IPS-18a (cell line): ENCODE results near the gene TEX51.

ENCODE experiments used
- H3K27ac ChIP-seq: one replicate; pipeline ENCODE4 v1.5.1; 2013; ENCODE audit warnings: low read length
- H3K27me3 ChIP-seq: one replicate; pipeline ENCODE4 v1.6.1; 2013; ENCODE audit warnings: mild to moderate bottlenecking, low read length; ENCODE audit not compliant: control insufficient read depth, insufficient read depth
- H3K36me3 ChIP-seq: one replicate; pipeline ENCODE4 v1.6.1; 2013; ENCODE audit warnings: low read depth, low read length; ENCODE audit not compliant: control insufficient read depth
- H3K4me1 ChIP-seq: one replicate; pipeline ENCODE4 v1.6.1; 2013; ENCODE audit warnings: low read depth, low read length; ENCODE audit not compliant: control insufficient read depth
- H3K4me3 ChIP-seq: one replicate; pipeline ENCODE4 v1.5.1; 2013; ENCODE audit warnings: low read length
- H3K9ac ChIP-seq: one replicate; pipeline ENCODE4 v1.6.1; 2013; ENCODE audit warnings: mild to moderate bottlenecking, low read length, moderate library complexity
- H3K9me3 ChIP-seq: one replicate; pipeline ENCODE4 v1.6.1; 2013; ENCODE audit warnings: low read depth, low read length; ENCODE audit not compliant: control insufficient read depth

The TEX51 gene

DNA sequence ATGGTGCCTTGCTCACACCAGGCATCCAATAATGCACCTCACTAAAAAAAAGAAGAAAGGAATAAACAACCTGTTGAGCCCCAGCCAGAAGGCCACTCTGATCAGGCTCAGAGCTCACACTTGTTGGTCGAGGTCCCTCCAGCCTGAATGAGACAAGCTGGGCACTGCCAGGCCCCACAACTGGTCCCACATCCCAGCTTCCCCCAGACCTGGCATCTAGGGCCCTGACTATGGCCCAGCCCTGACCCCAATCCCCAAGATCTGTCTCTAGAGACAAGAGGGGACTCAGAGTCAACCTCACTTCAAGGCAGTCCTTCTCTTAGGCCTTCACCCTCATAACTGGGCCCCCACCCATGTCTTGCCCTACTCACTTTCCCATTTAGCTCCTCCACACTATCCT, 22.4 kb downstream of the TEX51 start:
- H3K4me3 ChIP-seq = no peak overlapping the region

DNA sequence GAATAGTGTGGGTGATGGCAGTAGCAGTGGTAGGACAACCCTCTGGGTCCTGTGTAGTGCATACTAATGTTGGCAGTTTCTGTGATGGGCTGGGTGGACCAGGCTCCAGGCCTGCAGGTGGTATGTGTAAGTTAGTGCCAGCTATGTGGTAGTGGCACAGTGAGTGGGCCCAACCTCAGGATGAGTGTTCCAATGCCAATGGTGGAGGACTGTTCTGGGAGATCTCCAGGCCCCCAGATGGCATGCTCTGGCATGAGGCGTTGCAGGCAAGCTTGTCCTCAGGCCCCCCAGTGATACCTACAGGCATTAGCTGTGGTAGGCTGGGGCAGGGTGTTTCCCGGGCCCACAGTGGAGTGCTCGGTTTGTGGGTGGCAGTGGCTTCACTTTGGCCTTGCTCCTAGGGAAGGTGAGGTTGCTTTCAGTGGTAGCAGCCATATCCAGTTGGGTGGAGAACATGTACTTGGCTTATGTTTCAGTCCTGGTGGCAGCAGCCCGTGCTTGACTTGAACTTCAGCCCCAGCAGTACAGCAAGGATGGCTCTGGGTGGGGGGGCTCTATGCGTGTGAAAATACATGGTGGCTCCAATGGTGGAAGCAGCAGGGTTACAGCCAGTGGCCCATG, 32.4 kb downstream of the TEX51 start:
- no peak overlapping the region for H3K27ac ChIP-seq
- H3K9ac ChIP-seq = no peak overlapping the region
- H3K27me3 ChIP-seq = no peaks in the 10 kb centered on the region
- H3K4me3 ChIP-seq = no peak overlapping the region
- H3K36me3 ChIP-seq = no peaks in the 10 kb centered on the region
- H3K9me3 ChIP-seq = no peaks in the 10 kb centered on the region
- H3K4me1 ChIP-seq = no peaks in the 10 kb centered on the region

More for the DNA sequence above, 22.4 kb downstream of the TEX51 start:
- H3K36me3 ChIP-seq = no peaks in the 10 kb centered on the region
- no peaks in the 10 kb centered on the region for H3K27me3 ChIP-seq
- no peak overlapping the region for H3K27ac ChIP-seq
- H3K9me3 ChIP-seq = no peaks in the 10 kb centered on the region
- H3K4me1 ChIP-seq = no peaks in the 10 kb centered on the region
- no peak overlapping the region for H3K9ac ChIP-seq

DNA sequence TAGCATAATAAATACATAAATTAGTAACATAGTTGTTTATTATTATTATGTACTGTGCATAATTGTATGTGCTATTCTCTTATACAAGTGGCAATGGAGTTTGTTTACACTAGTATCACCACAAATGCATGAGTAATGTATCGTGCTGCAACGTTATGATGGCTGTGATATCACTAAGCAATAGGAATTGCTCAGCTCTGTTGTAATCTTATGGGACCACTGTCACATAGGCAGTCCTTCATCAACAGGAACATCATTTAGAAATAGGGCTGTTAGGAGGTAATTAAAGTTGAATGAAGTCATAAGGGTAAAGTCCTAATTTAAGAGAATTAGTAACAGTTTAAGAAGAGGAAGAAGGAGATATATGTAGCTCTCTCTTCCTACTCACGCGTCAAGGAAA, 33.8 kb downstream of the TEX51 start:
- Histone ChIP-seq H3K9me3 (no peaks in the 10 kb centered on the region), H3K4me1 (no peaks in the 10 kb centered on the region), H3K4me3 (no peak overlapping the region), H3K9ac (no peak overlapping the region), H3K27me3 (no peaks in the 10 kb centered on the region), H3K36me3 (no peaks in the 10 kb centered on the region), H3K27ac (no peak overlapping the region)

DNA sequence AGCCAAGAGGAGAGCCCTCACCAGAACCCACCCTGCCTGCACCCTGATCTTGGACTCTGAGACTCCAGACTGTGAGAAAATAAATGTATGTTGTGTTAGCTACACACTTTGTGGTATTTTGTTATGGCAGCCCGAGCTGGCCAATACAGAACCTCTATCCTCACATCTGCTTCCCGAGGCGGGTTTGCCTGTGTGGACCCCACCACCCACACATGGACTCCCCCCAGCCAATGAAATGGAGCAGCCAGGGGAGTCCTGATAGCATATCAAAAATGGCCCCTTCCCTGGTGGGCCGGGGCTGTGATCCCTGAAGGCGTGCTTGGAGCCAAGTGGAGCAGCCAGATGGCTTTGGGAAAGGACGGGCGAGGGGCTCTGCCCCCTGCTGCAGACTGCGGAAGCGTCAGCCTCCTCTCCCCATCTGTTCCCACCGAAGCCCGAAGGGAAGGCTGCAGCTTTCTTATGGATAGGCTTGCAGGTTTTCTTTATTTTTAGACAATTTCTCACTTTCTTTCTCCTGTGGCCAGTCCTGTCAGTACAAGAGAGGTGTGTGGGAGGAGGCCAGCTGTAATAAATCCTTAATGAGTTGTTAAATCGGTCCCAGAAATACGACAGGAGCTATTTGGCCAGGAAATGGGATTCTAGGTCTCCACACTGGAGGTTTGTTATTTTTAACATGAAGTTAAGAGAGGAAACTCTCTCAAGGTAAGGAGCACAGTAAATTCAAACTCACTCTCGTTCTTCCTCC, 34.4 kb downstream of the TEX51 start:
- Histone ChIP-seq H3K27me3 (no peaks in the 10 kb centered on the region), H3K9ac (no peak overlapping the region), H3K36me3 (no peaks in the 10 kb centered on the region), H3K4me3 (no peak overlapping the region), H3K27ac (no peak overlapping the region), H3K9me3 (no peaks in the 10 kb centered on the region), H3K4me1 (no peaks in the 10 kb centered on the region)

DNA sequence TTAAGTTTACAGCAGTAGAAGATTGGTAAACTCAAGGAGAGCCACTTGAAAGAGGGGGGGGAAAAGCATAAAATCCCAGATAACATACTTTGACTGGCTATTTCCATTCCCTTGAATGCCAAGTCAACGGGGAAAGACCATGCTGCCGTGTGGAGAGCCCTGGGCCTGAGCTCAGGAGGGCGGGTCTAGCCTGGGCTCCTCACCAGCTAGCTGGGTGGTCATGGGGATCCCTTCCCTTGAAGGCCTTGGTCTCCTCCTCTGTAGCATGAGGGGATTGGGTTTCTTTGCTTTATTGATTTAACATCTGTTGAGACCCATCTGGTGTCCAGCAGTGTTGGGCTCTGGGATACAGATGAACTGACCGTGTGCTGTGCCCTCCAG, 35.0 kb downstream of the TEX51 start:
- Histone ChIP-seq H3K27ac (no peak overlapping the region), H3K27me3 (no peaks in the 10 kb centered on the region), H3K9ac (no peak overlapping the region), H3K9me3 (no peaks in the 10 kb centered on the region), H3K4me1 (no peaks in the 10 kb centered on the region), H3K36me3 (no peaks in the 10 kb centered on the region), H3K4me3 (no peak overlapping the region)

DNA sequence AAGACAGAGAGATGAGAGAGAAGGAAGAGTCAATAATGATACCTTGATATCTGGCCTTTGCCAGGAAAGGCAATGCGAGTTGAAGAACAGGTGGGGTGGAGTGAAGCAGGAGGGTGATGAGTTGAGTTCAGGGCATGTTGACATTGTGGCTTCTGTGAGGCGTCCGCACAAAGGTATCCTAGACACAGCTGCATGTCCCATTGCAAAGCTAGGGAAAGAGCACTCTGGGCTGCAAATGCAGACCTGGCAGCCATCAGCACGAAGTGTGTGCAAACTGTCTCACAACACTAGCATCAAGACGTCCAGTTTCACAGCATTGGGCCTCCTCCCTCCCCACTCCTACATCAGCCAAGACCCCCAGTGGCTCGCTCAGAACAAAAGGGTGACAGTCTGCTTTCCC, 36.1 kb downstream of the TEX51 start:
- Histone ChIP-seq H3K9ac (no peak overlapping the region), H3K4me1 (no peaks in the 10 kb centered on the region), H3K27ac (no peak overlapping the region), H3K4me3 (no peak overlapping the region), H3K27me3 (peaks cover 2% of the 10 kb centered on the region), H3K36me3 (no peaks in the 10 kb centered on the region), H3K9me3 (no peaks in the 10 kb centered on the region)

DNA sequence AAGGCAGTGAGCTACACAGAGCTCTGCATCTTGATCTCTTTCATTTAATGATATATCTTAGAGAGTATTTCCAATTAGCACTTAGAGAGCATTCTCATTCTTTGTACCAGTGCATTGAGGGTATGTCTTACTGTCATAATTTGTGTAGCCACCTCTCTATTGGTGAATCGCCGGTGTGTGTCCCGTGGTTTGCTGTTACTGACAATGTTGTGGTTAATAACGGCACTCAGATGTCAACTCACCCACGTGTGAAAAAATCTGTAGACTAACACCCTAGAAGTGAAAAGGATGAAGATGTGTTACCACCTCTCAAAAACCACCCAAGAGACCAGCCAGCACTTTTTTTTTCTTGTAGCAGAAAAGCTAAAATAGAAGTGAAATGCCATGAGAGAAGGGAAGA, 37.1 kb downstream of the TEX51 start:
- Histone ChIP-seq H3K9me3 (peaks cover 3% of the 10 kb centered on the region), H3K27me3 (peaks cover 8% of the 10 kb centered on the region), H3K4me1 (no peaks in the 10 kb centered on the region), H3K36me3 (no peaks in the 10 kb centered on the region), H3K27ac (no peak overlapping the region), H3K4me3 (no peak overlapping the region), H3K9ac (no peak overlapping the region)

DNA sequence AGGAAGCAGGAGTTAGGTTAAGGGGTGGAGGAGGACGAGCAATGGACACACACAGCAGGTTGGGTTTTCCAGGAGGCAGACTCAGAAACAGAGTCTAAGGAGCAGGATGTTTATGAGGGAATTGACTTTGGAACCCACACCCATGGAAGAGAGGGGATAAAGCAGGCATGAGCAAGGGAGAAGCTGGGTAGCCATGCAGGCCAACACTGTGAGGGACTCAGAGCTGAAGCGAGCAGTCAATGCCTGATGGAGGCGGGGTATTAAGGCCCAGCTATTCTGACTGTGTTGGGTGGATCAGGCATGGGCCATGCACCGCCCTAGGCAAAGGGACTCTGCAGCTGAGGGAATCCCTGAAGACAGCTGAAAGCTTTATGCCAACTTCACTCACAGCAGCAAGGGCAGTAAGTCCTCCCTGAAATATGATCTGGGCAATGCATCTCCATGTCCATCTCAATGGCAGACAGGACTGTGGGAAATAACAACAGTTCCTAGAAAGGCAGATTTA, 37.6 kb downstream of the TEX51 start:
- peaks cover 3% of the 10 kb centered on the region for H3K9me3 ChIP-seq
- H3K4me3 ChIP-seq = no peak overlapping the region
- no peaks in the 10 kb centered on the region for H3K4me1 ChIP-seq
- H3K36me3 ChIP-seq = no peaks in the 10 kb centered on the region
- no peak overlapping the region for H3K27ac ChIP-seq
- H3K9ac ChIP-seq = no peak overlapping the region
- peaks cover 13% of the 10 kb centered on the region for H3K27me3 ChIP-seq

DNA sequence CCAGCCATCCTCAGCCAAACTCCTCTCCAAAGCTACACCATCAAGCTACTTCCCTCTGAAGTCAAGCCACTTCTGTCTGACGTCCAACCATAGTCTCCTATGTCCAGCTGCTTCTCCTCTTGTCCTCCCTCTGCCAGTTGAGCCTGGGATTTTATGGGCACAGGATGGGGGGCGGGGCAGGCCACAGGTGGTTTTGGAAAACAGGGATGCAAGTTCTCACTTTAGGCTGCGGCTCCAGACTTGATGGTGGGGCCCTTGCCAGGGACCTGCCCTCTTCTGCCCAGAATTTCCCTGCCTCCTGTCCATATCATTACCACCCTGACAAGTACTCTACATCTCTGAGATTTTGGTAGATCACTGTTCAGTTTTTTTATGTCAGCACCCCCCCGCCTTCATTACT, 41.6 kb downstream of the TEX51 start:
- no peak overlapping the region for H3K4me3 ChIP-seq
- H3K9me3 ChIP-seq = peaks cover 29% of the 10 kb centered on the region
- H3K9ac ChIP-seq = no peak overlapping the region
- peaks cover 14% of the 10 kb centered on the region for H3K27me3 ChIP-seq
- H3K4me1 ChIP-seq = peaks cover 5% of the 10 kb centered on the region
- no peak overlapping the region for H3K27ac ChIP-seq
- H3K36me3 ChIP-seq = no peaks in the 10 kb centered on the region

DNA sequence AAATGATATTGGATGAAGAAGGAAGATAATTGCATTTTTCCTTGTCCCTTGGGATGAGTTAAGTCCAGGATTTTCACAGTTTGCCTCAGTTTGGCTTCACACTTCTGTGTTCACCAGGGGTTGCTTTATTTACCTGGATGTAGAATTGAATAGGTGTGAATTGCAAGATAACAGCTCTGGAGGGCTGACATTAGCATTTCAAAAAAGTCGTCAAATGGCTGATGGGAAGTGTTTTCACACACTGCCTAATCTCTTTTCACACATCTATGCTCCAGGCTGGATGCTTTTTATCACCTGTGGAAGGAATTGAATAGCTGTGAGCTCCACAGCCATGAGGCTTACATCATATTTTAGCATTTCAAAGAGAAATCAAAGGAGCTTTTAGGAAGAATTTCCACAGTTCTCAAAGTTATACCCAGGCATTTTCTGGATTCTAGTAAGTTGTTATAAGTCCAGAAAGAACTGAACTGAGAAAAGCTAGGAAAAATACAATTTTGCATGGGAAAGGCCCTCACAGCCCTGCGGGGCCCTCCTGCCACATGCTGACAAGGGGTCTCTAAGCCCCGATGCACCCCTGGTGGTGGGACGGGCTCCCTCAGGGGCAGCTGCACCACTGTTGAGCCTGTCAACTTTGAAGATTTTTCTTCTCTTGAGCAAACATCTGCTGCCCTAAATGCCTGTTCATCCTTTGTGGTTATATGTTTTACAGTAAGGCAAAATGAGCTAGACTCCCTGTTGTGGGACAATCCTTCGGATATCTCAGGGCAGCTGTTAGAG, 43.9 kb downstream of the TEX51 start:
- Histone ChIP-seq H3K9me3 (peaks cover 29% of the 10 kb centered on the region), H3K9ac (no peak overlapping the region), H3K4me3 (no peak overlapping the region), H3K4me1 (peaks cover 12% of the 10 kb centered on the region), H3K36me3 (no peaks in the 10 kb centered on the region), H3K27me3 (peaks cover 27% of the 10 kb centered on the region), H3K27ac (no peak overlapping the region)

DNA sequence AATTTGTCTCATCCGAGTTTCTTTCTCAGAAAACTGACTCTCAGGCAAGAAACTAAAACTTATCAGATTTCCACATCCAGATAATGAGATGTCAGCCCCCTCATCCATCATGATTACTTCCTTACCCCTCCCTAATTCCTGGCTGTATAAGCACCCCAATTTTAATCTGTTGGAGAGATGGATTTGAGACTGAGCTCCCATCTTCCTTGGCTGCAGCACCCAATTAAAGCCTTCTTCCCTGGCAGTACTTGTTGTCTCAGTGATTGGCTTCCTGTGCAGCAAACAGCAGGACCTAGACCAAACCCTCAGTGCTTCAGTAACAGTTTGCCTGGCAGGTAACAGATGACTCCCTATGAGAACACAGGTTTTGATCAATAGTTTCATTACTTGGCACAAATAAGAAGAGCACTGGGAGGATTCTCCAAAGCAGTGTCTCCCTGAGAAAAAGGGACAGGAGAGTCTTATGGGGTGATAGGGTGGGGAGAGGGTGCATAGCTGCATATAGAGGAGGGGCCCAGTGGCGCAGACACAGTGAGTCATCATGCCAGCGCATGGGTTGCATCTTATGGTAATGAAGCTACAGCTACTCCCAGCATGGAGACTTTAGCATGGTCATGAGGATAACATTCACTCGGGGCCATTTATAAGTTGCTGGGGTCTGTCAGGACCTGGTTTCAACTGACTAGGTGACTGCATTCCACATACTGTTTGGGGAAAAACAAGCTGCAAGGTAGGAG, 45.1 kb downstream of the TEX51 start:
- Histone ChIP-seq H3K4me3 (no peak overlapping the region), H3K27me3 (peaks cover 27% of the 10 kb centered on the region), H3K9ac (no peak overlapping the region), H3K36me3 (no peaks in the 10 kb centered on the region), H3K9me3 (peaks cover 29% of the 10 kb centered on the region), H3K27ac (no peak overlapping the region), H3K4me1 (peaks cover 13% of the 10 kb centered on the region)
